Gastroesophageal sphincter (tissue), 4 donors: ENCODE data around the gene ZDHHC13. TPM values are rescaled to one million over a fixed set of nuclear protein-coding genes. Genes with fewer than 3 reads are reported as not detected.
A peak's percentile ranks its signal among the peaks of the same experiment; 100 is the strongest.

Experiments
- ATAC-seq: fragments of 150-250 bp; one replicate; pipeline ENCODE4 v1.9.1; 2016; ENCODE audit warnings: mild to moderate bottlenecking, moderate library complexity
- H3K27ac ChIP-seq, 4 donors: fragments of 200-600 bp; sonication (generic) in 3 of 4; 1 replicate in 3 of 4; 2 replicates in 1 of 4; pipeline ENCODE4 v1.5.1; 2016 to 2019
- H3K27me3 ChIP-seq: fragments of 200-600 bp; sonication (generic); one replicate; pipeline ENCODE4 v1.5.1; 2019
- H3K36me3 ChIP-seq, 2 donors: fragments of 200-600 bp; sonication (generic); one replicate each; pipeline ENCODE4 v1.5.1; 2019; ENCODE audit warnings: control low read depth in 1 of 2
- H3K4me1 ChIP-seq, 3 donors: fragments of 200-600 bp; sonication (generic); 1 replicate in 2 of 3; 2 replicates in 1 of 3; pipeline ENCODE4 v1.5.1; 2016 to 2019; ENCODE audit warnings: control low read depth in 2 of 3
- H3K4me3 ChIP-seq, 2 donors: fragments of 200-600 bp; sonication (generic); one replicate each; pipeline ENCODE4 v1.5.1; 2019; ENCODE audit warnings: mild to moderate bottlenecking in 1 of 2, moderate library complexity in 1 of 2
- H3K9me3 ChIP-seq, 3 donors: fragments of 200-600 bp; sonication (generic); one replicate each; pipeline ENCODE4 v1.5.1; 2017 to 2019; ENCODE audit warnings: control low read depth in 2 of 3
- CTCF ChIP-seq, 4 experiments: fragments of 200-600 bp in 2 of 4; fragments of 450-650 bp in 2 of 4; sonication (generic) in 1 of 4; IDR thresholded peaks; one replicate each; pipeline ENCODE4 v1.5.1; 2017 to 2019; ENCODE audit warnings: antibody characterized with exemption in 4 of 4, mild to moderate bottlenecking in 2 of 4, moderate library complexity in 2 of 4
- EP300 ChIP-seq: sonication (generic); formaldehyde crosslinking; IDR thresholded peaks from one replicate; pipeline ENCODE4 v1.6.1; 2017; ENCODE audit warnings: antibody characterized with exemption, mild to moderate bottlenecking
- POLR2A ChIP-seq, 2 donors: fragments of 450-650 bp; IDR thresholded peaks; one replicate each; pipeline ENCODE4 v1.6.1; 2017; ENCODE audit warnings: antibody characterized with exemption in 2 of 2, mild to moderate bottlenecking in 2 of 2, moderate library complexity in 1 of 2
- POLR2AphosphoS5 ChIP-seq: sonication (generic); formaldehyde crosslinking; IDR thresholded peaks from one replicate; pipeline ENCODE4 v1.6.1; 2017; ENCODE audit warnings: antibody characterized with exemption
- WGBS, 2 donors: methylation state at CpG; one replicate each; pipeline ENCODE4 v1.1.5; 2018; ENCODE audit warnings: low coverage in 1 of 2; 5-methylcytosine and 5-hydroxymethylcytosine counted together
- total RNA-seq, 4 donors: library from RNA; depleted of rRNA; stranded (reverse); fragments of >200 nt; gene quantifications; one replicate each; pipeline ENCODE4 v1.1.0, GENCODE V29; 2016

Gene ZDHHC13, protein sequence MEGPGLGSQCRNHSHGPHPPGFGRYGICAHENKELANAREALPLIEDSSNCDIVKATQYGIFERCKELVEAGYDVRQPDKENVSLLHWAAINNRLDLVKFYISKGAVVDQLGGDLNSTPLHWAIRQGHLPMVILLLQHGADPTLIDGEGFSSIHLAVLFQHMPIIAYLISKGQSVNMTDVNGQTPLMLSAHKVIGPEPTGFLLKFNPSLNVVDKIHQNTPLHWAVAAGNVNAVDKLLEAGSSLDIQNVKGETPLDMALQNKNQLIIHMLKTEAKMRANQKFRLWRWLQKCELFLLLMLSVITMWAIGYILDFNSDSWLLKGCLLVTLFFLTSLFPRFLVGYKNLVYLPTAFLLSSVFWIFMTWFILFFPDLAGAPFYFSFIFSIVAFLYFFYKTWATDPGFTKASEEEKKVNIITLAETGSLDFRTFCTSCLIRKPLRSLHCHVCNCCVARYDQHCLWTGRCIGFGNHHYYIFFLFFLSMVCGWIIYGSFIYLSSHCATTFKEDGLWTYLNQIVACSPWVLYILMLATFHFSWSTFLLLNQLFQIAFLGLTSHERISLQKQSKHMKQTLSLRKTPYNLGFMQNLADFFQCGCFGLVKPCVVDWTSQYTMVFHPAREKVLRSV
- 10 to 100 TPM in 1 of 4 donors, 1 to 10 TPM in 3; 4.8 to 16.9 (median 6.6) TPM for total RNA-seq

DNA sequence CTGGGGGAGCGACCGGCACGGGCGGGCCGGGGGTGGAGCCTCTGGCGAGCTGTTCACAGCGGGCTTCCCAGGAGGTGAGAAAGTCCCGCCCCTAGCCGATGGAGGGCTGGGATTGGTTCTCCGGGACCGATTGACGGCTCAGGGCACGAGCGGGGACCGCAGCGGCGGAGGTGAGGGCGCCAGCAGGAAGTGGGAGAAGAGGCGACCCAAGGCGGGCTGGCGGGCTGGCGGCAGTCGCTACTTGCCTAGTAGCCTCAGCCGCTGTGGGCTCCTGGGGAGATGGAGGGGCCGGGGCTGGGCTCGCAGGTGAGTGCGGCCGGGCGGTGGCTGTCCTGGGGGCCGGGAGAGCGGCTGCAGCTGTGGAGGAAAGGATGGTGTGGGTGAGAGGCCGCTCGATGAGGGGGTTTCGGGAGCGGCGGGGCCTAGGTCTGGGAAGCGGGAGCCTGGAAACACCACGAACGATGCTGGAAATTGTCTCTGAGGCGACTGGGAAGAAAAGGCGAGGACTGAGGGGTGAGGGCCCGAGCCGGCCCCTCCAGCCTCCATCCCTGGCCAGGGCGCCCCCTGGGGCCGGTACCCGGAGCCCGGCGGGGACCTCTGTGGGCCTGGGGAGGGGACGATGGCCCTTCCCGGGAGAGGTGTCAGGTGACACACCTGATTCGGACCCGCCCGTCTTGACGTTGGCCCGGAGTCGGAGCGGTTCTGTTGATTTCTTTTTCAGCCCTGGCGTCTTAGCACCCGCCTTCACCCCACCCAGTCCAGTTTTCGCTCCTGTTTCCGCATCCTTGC lies at the start of gene ZDHHC13:
Gene ZDHHC13, plus strand, starts transcription at position 198 of the 789 bp plus-strand sequence. Its CDS starts 82 bp downstream, at position 280.
- H3K27ac ChIP-seq = peak within 1 kb of the TSS in 3 of 4 donors; percentile 44 to 78 (median 59)
- peak; percentile 96 for ATAC-seq
- H3K27me3 ChIP-seq = peaks cover 14% of the 10 kb centered on the region
- no peaks in the 10 kb centered on the region for H3K36me3 ChIP-seq
- peak within 1 kb of the TSS; percentile 69 to 74 for H3K4me3 ChIP-seq
- H3K4me1 ChIP-seq = peaks cover 0 to 28% (median 7%) of the 10 kb centered on the region in 3 donors
- TF ChIP-seq POLR2A (IDR thresholded peaks at IDR 0.05) (peak in 1 of 2 donors; percentile 19), POLR2AphosphoS5 (no peak), EP300 (no peak), CTCF (IDR thresholded peaks at IDR 0.05) (peak in 1 of 4 experiments; percentile 36)
- no peaks in the 10 kb centered on the region for H3K9me3 ChIP-seq
- 0% methylated on average over 6 to 14 of the region's 61 CpGs for WGBS, 2 donors

DNA sequence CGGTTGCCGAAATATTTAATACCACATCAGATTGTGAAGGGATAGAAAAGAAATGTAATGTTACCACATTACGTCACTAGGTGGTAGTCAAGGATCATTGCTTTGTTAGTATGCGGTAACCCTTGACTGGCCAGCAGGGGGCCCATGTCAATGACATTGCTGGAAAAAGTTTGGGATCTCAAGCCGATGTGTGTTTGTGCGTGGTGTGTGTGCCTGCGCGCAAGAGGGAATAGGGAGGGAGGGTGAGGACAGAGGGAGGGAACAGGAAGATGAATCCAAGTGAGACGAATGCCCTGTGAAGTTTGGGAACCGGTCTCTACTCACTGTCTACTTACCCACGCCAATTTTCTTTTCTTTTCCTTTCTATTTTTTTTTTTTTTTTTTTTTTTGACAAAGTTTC lies 45.7 kb upstream of the ZDHHC13 start:
- Histone ChIP-seq H3K9me3 (peaks cover 0 to 11% (median 0%) of the 10 kb centered on the region in 3 donors), H3K4me1 (no peaks in the 10 kb centered on the region), H3K27ac (no peak overlapping the region), H3K36me3 (no peaks in the 10 kb centered on the region), H3K4me3 (no peak overlapping the region), H3K27me3 (peaks cover 18% of the 10 kb centered on the region)
- peak; percentile 79 for ATAC-seq
- WGBS, 2 donors = 3 to 6% methylated on average over 10 to 11 of the region's 11 CpGs
- TF ChIP-seq POLR2AphosphoS5 (no peak), POLR2A (IDR thresholded peaks at IDR 0.05) (no peak), CTCF (IDR thresholded peaks at IDR 0.05) (peak; percentile 47 to 87 (median 80)), EP300 (no peak)

DNA sequence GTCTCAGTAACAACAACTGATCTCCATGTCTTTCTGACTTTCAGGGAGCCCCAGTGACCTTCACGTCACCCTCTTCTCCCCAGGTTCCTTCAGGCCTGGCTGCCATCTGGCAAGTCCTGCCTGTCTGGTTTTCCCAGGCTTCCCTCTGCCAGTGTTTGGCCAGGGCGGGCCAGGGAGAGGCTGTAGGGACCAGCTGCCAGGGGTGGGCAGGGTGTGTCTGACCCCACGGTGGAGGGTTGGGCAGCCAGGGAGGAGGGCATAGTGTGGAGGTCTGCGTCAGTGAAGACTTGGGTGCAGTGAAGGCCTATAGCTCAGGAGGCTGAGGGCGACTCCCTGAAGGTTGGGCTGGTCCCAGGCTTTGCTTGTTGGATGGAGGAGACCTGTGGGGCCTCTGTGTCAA lies 44.5 kb upstream of the ZDHHC13 start:
- H3K36me3 ChIP-seq = no peaks in the 10 kb centered on the region
- TF ChIP-seq POLR2A (IDR thresholded peaks at IDR 0.05) = no peak
- TF ChIP-seq POLR2AphosphoS5 = no peak
- no peak for TF ChIP-seq CTCF (IDR thresholded peaks at IDR 0.05)
- no peak for TF ChIP-seq EP300
- H3K27ac ChIP-seq = no peak overlapping the region
- no peak overlapping the region for H3K4me3 ChIP-seq
- H3K4me1 ChIP-seq = no peaks in the 10 kb centered on the region
- ATAC-seq = no peak
- H3K9me3 ChIP-seq = peaks cover 0 to 11% (median 0%) of the 10 kb centered on the region in 3 donors
- peaks cover 17% of the 10 kb centered on the region for H3K27me3 ChIP-seq
- WGBS, 2 donors = 86% methylated on average over 1 of the region's 5 CpGs; no CpG with 5 or more reads in 1 of the 2 donors

- Histone ChIP-seq H3K36me3 (no peaks in the 10 kb centered on the region), H3K4me1 (no peaks in the 10 kb centered on the region), H3K27ac (no peak overlapping the region), H3K4me3 (no peak overlapping the region), H3K9me3 (peaks cover 0 to 6% (median 0%) of the 10 kb centered on the region in 3 donors), H3K27me3 (peaks cover 17% of the 10 kb centered on the region)
- ATAC-seq = no peak
- no peak for TF ChIP-seq EP300
- TF ChIP-seq CTCF (IDR thresholded peaks at IDR 0.05) = no peak
- TF ChIP-seq POLR2A (IDR thresholded peaks at IDR 0.05) = no peak
- TF ChIP-seq POLR2AphosphoS5 = no peak
- WGBS, 2 donors = 45 to 56% methylated on average over 5 to 10 of the region's 10 CpGs
These were observed 43.2 kb upstream of the ZDHHC13 start for GRCh38 chr11:19073454-19074415.
